Tibial artery (tissue), 4 donors: ENCODE data around the gene EML6.

Experiments
- DNase-seq, 2 donors: peaks; one replicate each; pipeline ENCODE4 v3.0.0-alpha.2; 2019
- H3K27ac ChIP-seq, 2 donors: fragments of 200-600 bp; sonication (generic) in 1 of 2; 1 replicate in 1 of 2; 2 replicates in 1 of 2; pipeline ENCODE4 v1.5.1; 2018 to 2019; ENCODE audit warnings: mild to moderate bottlenecking in 1 of 2
- H3K27me3 ChIP-seq, 2 donors: fragments of 200-600 bp; sonication (generic) in 1 of 2; one replicate each; pipeline versions ENCODE4 v1.5.1 to v1.6.0; 2016 to 2019
- H3K36me3 ChIP-seq, 3 donors: fragments of 200-600 bp; sonication (generic) in 2 of 3; one replicate each; pipeline ENCODE4 v1.5.1; 2016 to 2019; ENCODE audit warnings: mild to moderate bottlenecking in 2 of 3
- H3K4me1 ChIP-seq, 4 donors: fragments of 200-600 bp; sonication (generic) in 2 of 4; 1 replicate in 3 of 4; 2 replicates in 1 of 4; pipeline ENCODE4 v1.5.1; 2016 to 2019
- H3K4me3 ChIP-seq, 2 donors: fragments of 200-600 bp; sonication (generic) in 1 of 2; 1 replicate in 1 of 2; 2 replicates in 1 of 2; pipeline ENCODE4 v1.5.1; 2018 to 2019; ENCODE audit warnings: mild to moderate bottlenecking in 2 of 2
- H3K9me3 ChIP-seq, 3 donors: fragments of 200-600 bp; sonication (generic) in 1 of 3; one replicate each; pipeline ENCODE4 v1.5.1; 2016 to 2019
- intact Hi-C: fragments of 100-400 bp; cut with DNase I; formaldehyde crosslinking; loops from one replicate; pipeline ENCODE4 v1.15.0; 2023; ENCODE audit warnings: low total_unique reads
- TF ChIP-seq, protein P1 (sequence below), 2 experiments: fragments of 200-600 bp in 1 of 2; fragments of 450-650 bp in 1 of 2; IDR thresholded peaks; one replicate each; pipeline ENCODE4 v1.5.1; 2017 to 2019; ENCODE audit warnings: antibody characterized with exemption in 2 of 2, mild to moderate bottlenecking in 1 of 2, moderate library complexity in 1 of 2

The EML6 gene

GRCh38 chr2:54738281-54738680, 14.8 kb downstream of the EML6 start:
- DNase-seq, result no peak
- intact Hi-C loops, result no loop called here

GRCh38 chr2:54740333-54740732, 16.9 kb downstream of the EML6 start:
- TF ChIP-seq, protein P1, sequence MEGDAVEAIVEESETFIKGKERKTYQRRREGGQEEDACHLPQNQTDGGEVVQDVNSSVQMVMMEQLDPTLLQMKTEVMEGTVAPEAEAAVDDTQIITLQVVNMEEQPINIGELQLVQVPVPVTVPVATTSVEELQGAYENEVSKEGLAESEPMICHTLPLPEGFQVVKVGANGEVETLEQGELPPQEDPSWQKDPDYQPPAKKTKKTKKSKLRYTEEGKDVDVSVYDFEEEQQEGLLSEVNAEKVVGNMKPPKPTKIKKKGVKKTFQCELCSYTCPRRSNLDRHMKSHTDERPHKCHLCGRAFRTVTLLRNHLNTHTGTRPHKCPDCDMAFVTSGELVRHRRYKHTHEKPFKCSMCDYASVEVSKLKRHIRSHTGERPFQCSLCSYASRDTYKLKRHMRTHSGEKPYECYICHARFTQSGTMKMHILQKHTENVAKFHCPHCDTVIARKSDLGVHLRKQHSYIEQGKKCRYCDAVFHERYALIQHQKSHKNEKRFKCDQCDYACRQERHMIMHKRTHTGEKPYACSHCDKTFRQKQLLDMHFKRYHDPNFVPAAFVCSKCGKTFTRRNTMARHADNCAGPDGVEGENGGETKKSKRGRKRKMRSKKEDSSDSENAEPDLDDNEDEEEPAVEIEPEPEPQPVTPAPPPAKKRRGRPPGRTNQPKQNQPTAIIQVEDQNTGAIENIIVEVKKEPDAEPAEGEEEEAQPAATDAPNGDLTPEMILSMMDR (IDR thresholded peaks at IDR 0.05), result no peak
- DNase-seq, result no peak
- Histone ChIP-seq H3K36me3 (no peaks in the 10 kb centered on the region), H3K27me3 (no peaks in the 10 kb centered on the region), H3K4me1 (no peaks in the 10 kb centered on the region), H3K4me3 (no peak overlapping the region), H3K9me3 (no peaks in the 10 kb centered on the region), H3K27ac (no peak overlapping the region)
- intact Hi-C loops, result no loop called here

More at GRCh38 chr2:54738281-54738680, 14.8 kb downstream of the EML6 start:
- H3K27me3 ChIP-seq, result no peaks in the 10 kb centered on the region
- TF ChIP-seq, protein P1 (IDR thresholded peaks at IDR 0.05), result no peak
- H3K4me3 ChIP-seq, result no peak overlapping the region
- no peak overlapping the region for H3K27ac ChIP-seq
- no peaks in the 10 kb centered on the region for H3K9me3 ChIP-seq
- no peaks in the 10 kb centered on the region for H3K36me3 ChIP-seq
- H3K4me1 ChIP-seq, result no peaks in the 10 kb centered on the region

DNA sequence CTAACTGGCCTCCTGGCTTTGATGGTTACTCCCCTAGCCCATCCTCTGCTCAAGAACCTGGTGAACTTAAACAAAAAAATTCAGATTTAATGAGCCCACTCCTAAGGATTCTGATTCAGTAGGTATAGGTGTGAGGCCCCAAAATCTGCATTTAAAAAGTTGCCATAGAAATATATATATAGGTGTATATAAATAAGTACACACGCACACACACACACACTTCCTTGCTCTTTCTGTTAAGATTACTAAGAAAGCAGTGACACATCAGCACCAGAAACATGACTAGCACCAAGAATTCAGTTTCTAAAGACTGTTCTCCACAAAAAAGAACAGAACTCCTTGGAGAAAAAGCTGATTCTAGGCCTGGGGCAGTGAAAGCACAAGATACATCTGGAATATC, 17.8 kb downstream of the EML6 start:
- Histone ChIP-seq H3K4me3 (no peak overlapping the region), H3K27me3 (no peaks in the 10 kb centered on the region), H3K36me3 (no peaks in the 10 kb centered on the region), H3K27ac (no peak overlapping the region), H3K9me3 (no peaks in the 10 kb centered on the region), H3K4me1 (no peaks in the 10 kb centered on the region)
- DNase-seq, result no peak
- intact Hi-C loops, result no loop called here
- TF ChIP-seq, protein P1 (IDR thresholded peaks at IDR 0.05), result no peak

DNA sequence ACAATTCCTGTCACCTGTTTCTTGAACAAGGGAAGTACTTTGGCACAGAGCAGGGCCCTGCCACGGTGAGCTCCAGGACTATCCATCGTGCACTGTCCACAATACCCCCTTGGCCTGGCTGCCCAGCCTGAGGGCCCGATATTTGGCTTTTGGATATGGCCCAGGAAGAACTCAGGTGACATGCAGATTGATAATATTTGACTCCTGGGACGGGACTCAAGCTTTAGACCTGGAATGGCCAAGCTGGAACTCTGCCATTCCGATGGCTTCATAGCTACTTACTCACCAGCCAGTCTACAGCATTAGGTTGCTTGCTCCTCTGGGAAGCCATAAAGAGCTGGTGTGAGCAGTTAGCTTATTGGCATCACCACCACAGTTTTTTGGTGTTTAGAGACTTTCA, 26.6 kb downstream of the EML6 start:
- H3K9me3 ChIP-seq, result no peaks in the 10 kb centered on the region
- H3K27ac ChIP-seq, result no peak overlapping the region
- intact Hi-C loops, result no loop called here
- H3K36me3 ChIP-seq, result no peaks in the 10 kb centered on the region
- no peak overlapping the region for H3K4me3 ChIP-seq
- DNase-seq, result no peak
- TF ChIP-seq, protein P1 (IDR thresholded peaks at IDR 0.05), result no peak
- H3K4me1 ChIP-seq, result no peaks in the 10 kb centered on the region
- H3K27me3 ChIP-seq, result no peaks in the 10 kb centered on the region

DNA sequence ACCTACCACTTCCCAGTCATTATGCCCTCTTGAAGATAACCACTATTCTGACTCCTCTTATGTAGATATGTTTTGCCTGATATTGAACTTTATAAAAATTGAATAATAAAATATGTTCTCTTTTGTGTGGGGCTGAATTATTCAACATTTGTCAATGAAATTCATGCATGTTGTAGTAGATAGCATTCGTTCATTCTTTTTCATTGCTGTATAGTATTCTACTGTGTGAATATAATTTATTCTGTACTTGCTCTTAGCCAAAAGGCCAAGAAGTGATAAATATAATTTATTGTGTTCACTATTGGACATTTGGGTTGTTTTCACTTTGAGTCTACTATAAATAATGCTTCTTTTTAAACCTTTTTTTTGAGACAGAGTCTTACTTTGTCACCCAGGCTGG, 29.0 kb downstream of the EML6 start:
- H3K9me3 ChIP-seq, result no peaks in the 10 kb centered on the region
- TF ChIP-seq, protein P1 (IDR thresholded peaks at IDR 0.05), result no peak
- no peak for DNase-seq
- no peak overlapping the region for H3K27ac ChIP-seq
- no peaks in the 10 kb centered on the region for H3K4me1 ChIP-seq
- H3K4me3 ChIP-seq, result no peak overlapping the region
- no peaks in the 10 kb centered on the region for H3K27me3 ChIP-seq
- H3K36me3 ChIP-seq, result no peaks in the 10 kb centered on the region
- intact Hi-C loops, result no loop called here

GRCh38 chr2:54755641-54756326, 32.3 kb downstream of the EML6 start:
- Histone ChIP-seq H3K4me1 (no peaks in the 10 kb centered on the region), H3K36me3 (no peaks in the 10 kb centered on the region), H3K9me3 (no peaks in the 10 kb centered on the region), H3K27me3 (no peaks in the 10 kb centered on the region), H3K4me3 (no peak overlapping the region), H3K27ac (no peak overlapping the region)
- intact Hi-C loops, result no loop called here
- no peak for DNase-seq
- TF ChIP-seq, protein P1 (IDR thresholded peaks at IDR 0.05), result no peak
